IPS-15b (cell line): ENCODE results near the gene CELF4.

Source experiments
- H3K27me3 ChIP-seq: one replicate; pipeline ENCODE4 v1.6.1; 2013; ENCODE audit warnings: low read length; ENCODE audit not compliant: control insufficient read depth, insufficient read depth
- H3K36me3 ChIP-seq: one replicate; pipeline ENCODE4 v1.6.1; 2013; ENCODE audit warnings: low read length; ENCODE audit not compliant: control insufficient read depth, insufficient read depth
- H3K4me1 ChIP-seq: one replicate; pipeline ENCODE4 v1.6.1; 2013; ENCODE audit warnings: mild to moderate bottlenecking, low read length; ENCODE audit not compliant: control insufficient read depth, insufficient read depth
- H3K4me3 ChIP-seq: one replicate; pipeline ENCODE4 v1.5.1; 2013; ENCODE audit warnings: low read depth, low read length
- H3K9ac ChIP-seq: one replicate; pipeline ENCODE4 v1.6.1; 2013; ENCODE audit warnings: low read depth, mild to moderate bottlenecking, low read length
- H3K9me3 ChIP-seq: one replicate; pipeline ENCODE4 v1.6.1; 2013; ENCODE audit warnings: mild to moderate bottlenecking, low read length; ENCODE audit not compliant: control insufficient read depth, insufficient read depth

Gene CELF4

GRCh38 chr18:37453752-37454151 is 111.8 kb downstream of the CELF4 start:
- Histone ChIP-seq H3K4me1 (peaks cover 9% of the 10 kb centered on the region), H3K4me3 (no peak overlapping the region), H3K36me3 (no peaks in the 10 kb centered on the region), H3K9me3 (no peaks in the 10 kb centered on the region), H3K9ac (no peak overlapping the region), H3K27me3 (no peaks in the 10 kb centered on the region)

- Histone ChIP-seq H3K4me3 (no peak overlapping the region), H3K4me1 (peaks cover 9% of the 10 kb centered on the region), H3K27me3 (no peaks in the 10 kb centered on the region), H3K9ac (no peak overlapping the region), H3K36me3 (no peaks in the 10 kb centered on the region), H3K9me3 (no peaks in the 10 kb centered on the region)
Measured at GRCh38 chr18:37452682-37453385, 112.8 kb downstream of the CELF4 start.

GRCh38 chr18:37452015-37452414 is 113.6 kb downstream of the CELF4 start:
- Histone ChIP-seq H3K4me3 (no peak overlapping the region), H3K9me3 (no peaks in the 10 kb centered on the region), H3K9ac (no peak overlapping the region), H3K36me3 (no peaks in the 10 kb centered on the region), H3K27me3 (no peaks in the 10 kb centered on the region), H3K4me1 (peaks cover 9% of the 10 kb centered on the region)

- Histone ChIP-seq H3K9ac (no peak overlapping the region), H3K4me3 (no peak overlapping the region), H3K4me1 (peaks cover 9% of the 10 kb centered on the region), H3K9me3 (no peaks in the 10 kb centered on the region), H3K27me3 (no peaks in the 10 kb centered on the region), H3K36me3 (no peaks in the 10 kb centered on the region)
Measured at GRCh38 chr18:37451239-37451825, 114.3 kb downstream of the CELF4 start.

- Histone ChIP-seq H3K4me1 (peaks cover 9% of the 10 kb centered on the region), H3K9ac (peak overlapping the region; percentile 47), H3K36me3 (no peaks in the 10 kb centered on the region), H3K27me3 (no peaks in the 10 kb centered on the region), H3K9me3 (no peaks in the 10 kb centered on the region), H3K4me3 (no peak overlapping the region)
Measured at GRCh38 chr18:37450434-37451132, 115.0 kb downstream of the CELF4 start.

DNA sequence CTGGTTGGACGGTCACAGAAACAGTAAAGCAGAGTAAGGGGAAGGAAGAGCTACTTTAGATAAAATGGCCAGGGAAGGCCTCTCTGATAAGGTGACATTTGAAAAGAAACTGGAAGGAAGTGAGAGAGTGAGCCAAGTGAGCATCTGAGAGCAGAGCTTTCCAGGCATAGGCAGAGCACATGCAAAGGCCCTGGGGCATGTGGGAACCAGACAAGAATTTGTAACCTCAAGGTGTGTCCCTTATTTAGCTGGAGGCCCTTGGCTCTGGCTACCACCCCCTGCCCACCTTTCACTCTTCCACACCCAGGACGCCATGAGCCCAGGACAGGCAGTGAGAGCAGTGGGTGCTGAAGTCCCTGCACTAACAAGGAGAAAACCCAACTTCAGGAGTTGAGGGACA is 116.0 kb downstream of the CELF4 start:
- H3K27me3 ChIP-seq = no peaks in the 10 kb centered on the region
- peaks cover 9% of the 10 kb centered on the region for H3K4me1 ChIP-seq
- H3K4me3 ChIP-seq = no peak overlapping the region
- no peak overlapping the region for H3K9ac ChIP-seq
- H3K9me3 ChIP-seq = no peaks in the 10 kb centered on the region
- H3K36me3 ChIP-seq = no peaks in the 10 kb centered on the region

- Histone ChIP-seq H3K27me3 (no peaks in the 10 kb centered on the region), H3K36me3 (no peaks in the 10 kb centered on the region), H3K4me1 (peaks cover 9% of the 10 kb centered on the region)
Measured at GRCh38 chr18:37448946-37449345, 116.7 kb downstream of the CELF4 start.

GRCh38 chr18:37447962-37448888 is 117.4 kb downstream of the CELF4 start:
- Histone ChIP-seq H3K9ac (no peak overlapping the region), H3K27me3 (no peaks in the 10 kb centered on the region), H3K36me3 (no peaks in the 10 kb centered on the region), H3K4me3 (no peak overlapping the region), H3K9me3 (no peaks in the 10 kb centered on the region), H3K4me1 (peaks cover 11% of the 10 kb centered on the region)

More at GRCh38 chr18:37448946-37449345, 116.7 kb downstream of the CELF4 start:
- Histone ChIP-seq H3K9me3 (no peaks in the 10 kb centered on the region), H3K9ac (no peak overlapping the region), H3K4me3 (no peak overlapping the region)

GRCh38 chr18:37445836-37446235 is 119.8 kb downstream of the CELF4 start:
- H3K9me3 ChIP-seq = no peaks in the 10 kb centered on the region
- no peaks in the 10 kb centered on the region for H3K36me3 ChIP-seq
- no peak overlapping the region for H3K4me3 ChIP-seq
- no peaks in the 10 kb centered on the region for H3K27me3 ChIP-seq
- H3K4me1 ChIP-seq = peaks cover 16% of the 10 kb centered on the region
- H3K9ac ChIP-seq = no peak overlapping the region

- Histone ChIP-seq H3K4me1 (peaks cover 12% of the 10 kb centered on the region), H3K36me3 (no peaks in the 10 kb centered on the region), H3K27me3 (no peaks in the 10 kb centered on the region), H3K9me3 (no peaks in the 10 kb centered on the region), H3K4me3 (no peak overlapping the region), H3K9ac (no peak overlapping the region)
Measured at GRCh38 chr18:37445368-37445767, 120.2 kb downstream of the CELF4 start.

GRCh38 chr18:37443325-37444055 is 122.1 kb downstream of the CELF4 start:
- H3K9ac ChIP-seq = no peak overlapping the region
- H3K4me3 ChIP-seq = no peak overlapping the region
- H3K9me3 ChIP-seq = no peaks in the 10 kb centered on the region

More at GRCh38 chr18:37443325-37444055, 122.1 kb downstream of the CELF4 start:
- no peaks in the 10 kb centered on the region for H3K36me3 ChIP-seq
- H3K27me3 ChIP-seq = no peaks in the 10 kb centered on the region
- peaks cover 9% of the 10 kb centered on the region for H3K4me1 ChIP-seq
